ENCODE measurements around the gene NR6A1. TPM values are rescaled to one million over a fixed set of nuclear protein-coding genes. Genes with fewer than 3 reads are reported as not detected.

The NR6A1 gene
- total RNA-seq, 1 experiment from 2014 or later: 99.3 TPM

DNA sequence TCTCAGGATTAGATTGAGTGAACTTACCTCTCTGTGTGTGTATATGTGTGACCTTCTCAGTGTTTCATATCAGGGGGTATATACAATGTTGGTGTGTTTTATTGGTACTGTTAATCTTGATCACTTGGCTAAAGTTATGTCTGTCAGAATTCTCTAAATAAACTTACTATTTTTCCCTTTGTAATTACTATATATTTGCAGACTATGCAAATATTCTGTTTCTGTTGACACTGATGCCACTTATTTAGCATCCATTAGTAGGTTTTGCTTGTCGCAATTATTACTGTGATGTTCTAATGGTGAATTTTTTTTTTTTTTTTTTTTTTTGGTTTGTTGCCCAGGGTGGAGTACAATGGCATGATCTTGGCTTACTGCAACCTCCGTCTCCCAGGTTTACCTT lies 221.0 kb downstream of the NR6A1 start:
- Histone ChIP-seq H3K79me2 (ENCODE audit: insufficient read depth, low read length) (no peaks in the 10 kb centered on the region), H2BK12ac (ENCODE audit: insufficient read length, low read depth, low read length) (no peak overlapping the region), H3K79me1 (ENCODE audit: insufficient read depth, low read depth, low read length, poor library complexity, severe bottlenecking) (no peaks in the 10 kb centered on the region), H2BK5ac (ENCODE audit: insufficient read length, low read length) (no peak overlapping the region), H4K91ac (ENCODE audit: insufficient read length, low read depth, low read length) (no peak overlapping the region), H4K20me1 (ENCODE audit: control insufficient read depth, insufficient read depth, insufficient read length) (no peaks in the 10 kb centered on the region), H3K18ac (ENCODE audit: insufficient read length, low read depth, low read length) (no peak overlapping the region), H3K27ac (ENCODE audit: insufficient read length, low read depth, low read length) (no peak overlapping the region), H3K4me1 (ENCODE audit: insufficient read depth, low read length) (peaks cover 5% of the 10 kb centered on the region; the same call in 1 of the 2 replicates), H2BK20ac (ENCODE audit: low read depth, low read length, poor library complexity, severe bottlenecking) (no peak overlapping the region), H2BK15ac (ENCODE audit: low read depth, low read length) (no peak overlapping the region), H2BK120ac (ENCODE audit: low read depth, low read length, poor library complexity, severe bottlenecking) (no peak overlapping the region), H3K9ac (ENCODE audit: extremely low read depth, insufficient read length, low read length) (no peak overlapping the region), H2AK5ac (ENCODE audit: insufficient read length, low read length) (no peak overlapping the region), H3K14ac (ENCODE audit: insufficient read depth, low read length) (no peak overlapping the region), H3K4ac (ENCODE audit: low read depth, low read length) (no peak overlapping the region), H3K23me2 (ENCODE audit: insufficient read length, low read depth, low read length, poor library complexity, severe bottlenecking) (no peaks in the 10 kb centered on the region), H3K27me3 (ENCODE audit: insufficient read depth, low read length) (no peaks in the 10 kb centered on the region), H3K23ac (ENCODE audit: insufficient read length, low read depth, low read length) (no peak overlapping the region), H4K5ac (ENCODE audit: insufficient read length, low read depth, low read length) (no peak overlapping the region), H3K56ac (ENCODE audit: insufficient read length, low read depth, low read length) (no peak overlapping the region), H4K8ac (replicated peaks; ENCODE audit: insufficient read length, low read depth, low read length) (no peak overlapping the region), H2AFZ (ENCODE audit: low read length) (no peak overlapping the region), H3K4me2 (ENCODE audit: insufficient read depth, insufficient read length, low read length) (no peak overlapping the region), H3T11ph (ENCODE audit: low read length) (no peak overlapping the region), H3K9me3 (ENCODE audit: control insufficient read depth, low read depth, low read length) (no peaks in the 10 kb centered on the region)
- H3K4me1 Mint-ChIP-seq: peaks cover 6 to 10% of the 10 kb centered on the region in 2 experiments
- H3K27ac Mint-ChIP-seq: no peak overlapping the region
- no peaks in the 10 kb centered on the region for H3K9me3 Mint-ChIP-seq
- TF ChIP-seq, protein P1, sequence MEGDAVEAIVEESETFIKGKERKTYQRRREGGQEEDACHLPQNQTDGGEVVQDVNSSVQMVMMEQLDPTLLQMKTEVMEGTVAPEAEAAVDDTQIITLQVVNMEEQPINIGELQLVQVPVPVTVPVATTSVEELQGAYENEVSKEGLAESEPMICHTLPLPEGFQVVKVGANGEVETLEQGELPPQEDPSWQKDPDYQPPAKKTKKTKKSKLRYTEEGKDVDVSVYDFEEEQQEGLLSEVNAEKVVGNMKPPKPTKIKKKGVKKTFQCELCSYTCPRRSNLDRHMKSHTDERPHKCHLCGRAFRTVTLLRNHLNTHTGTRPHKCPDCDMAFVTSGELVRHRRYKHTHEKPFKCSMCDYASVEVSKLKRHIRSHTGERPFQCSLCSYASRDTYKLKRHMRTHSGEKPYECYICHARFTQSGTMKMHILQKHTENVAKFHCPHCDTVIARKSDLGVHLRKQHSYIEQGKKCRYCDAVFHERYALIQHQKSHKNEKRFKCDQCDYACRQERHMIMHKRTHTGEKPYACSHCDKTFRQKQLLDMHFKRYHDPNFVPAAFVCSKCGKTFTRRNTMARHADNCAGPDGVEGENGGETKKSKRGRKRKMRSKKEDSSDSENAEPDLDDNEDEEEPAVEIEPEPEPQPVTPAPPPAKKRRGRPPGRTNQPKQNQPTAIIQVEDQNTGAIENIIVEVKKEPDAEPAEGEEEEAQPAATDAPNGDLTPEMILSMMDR (conservative IDR thresholded peaks at IDR 0.05): no peak
- H3K4me3 Mint-ChIP-seq: no peak overlapping the region
- no peak for DNase-seq
- no CpG with 5 or more reads among the region's 2 CpGs for WGBS (ENCODE audit: extremely low coverage, insufficient read length, low lambda C conversion rate)
- peaks cover 0 to 8% (median 2%) of the 10 kb centered on the region in 3 experiments; a peak in 4 of 7 replicates for H3K36me3 Mint-ChIP-seq (ENCODE audit: insufficient read depth in 1 of 3, low read depth in 3 of 3)
- H3K27me3 Mint-ChIP-seq (ENCODE audit: low read depth): no peaks in the 10 kb centered on the region

All from H9 (cell line).